GM04504 (cell line): ENCODE measurements around the gene TPM4.
"Not testable (repeated sequence)": the region's sequence is repeated elsewhere in the genome, so short reads cannot be mapped to it uniquely, and the experiment has no call there.

ENCODE experiments used
- DNase-seq: peaks from one replicate; pipeline ENCODE4 v3.0.0-alpha.2; 2012; ENCODE audit warnings: low read depth

Gene TPM4

DNA sequence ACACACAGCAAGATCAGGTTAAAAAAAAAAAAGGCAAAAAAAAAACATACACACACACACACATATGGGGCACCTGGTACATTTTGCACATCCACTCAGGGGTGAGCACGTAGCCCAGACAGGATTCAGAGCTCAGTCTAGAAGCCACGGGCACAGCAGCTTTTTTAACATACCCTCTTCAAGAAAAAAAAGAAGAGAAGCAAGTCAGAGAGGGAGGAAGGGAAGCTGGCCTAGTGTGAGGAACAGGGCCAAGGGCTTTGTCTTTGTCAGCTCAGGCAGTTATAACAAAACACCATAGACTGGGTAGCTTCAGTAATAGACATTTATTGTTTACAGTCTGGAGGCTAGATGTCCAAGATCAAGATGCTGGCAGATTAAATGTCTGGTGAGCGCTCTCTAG is 2.3 kb upstream of the TPM4 start:
- no peak for DNase-seq

DNA sequence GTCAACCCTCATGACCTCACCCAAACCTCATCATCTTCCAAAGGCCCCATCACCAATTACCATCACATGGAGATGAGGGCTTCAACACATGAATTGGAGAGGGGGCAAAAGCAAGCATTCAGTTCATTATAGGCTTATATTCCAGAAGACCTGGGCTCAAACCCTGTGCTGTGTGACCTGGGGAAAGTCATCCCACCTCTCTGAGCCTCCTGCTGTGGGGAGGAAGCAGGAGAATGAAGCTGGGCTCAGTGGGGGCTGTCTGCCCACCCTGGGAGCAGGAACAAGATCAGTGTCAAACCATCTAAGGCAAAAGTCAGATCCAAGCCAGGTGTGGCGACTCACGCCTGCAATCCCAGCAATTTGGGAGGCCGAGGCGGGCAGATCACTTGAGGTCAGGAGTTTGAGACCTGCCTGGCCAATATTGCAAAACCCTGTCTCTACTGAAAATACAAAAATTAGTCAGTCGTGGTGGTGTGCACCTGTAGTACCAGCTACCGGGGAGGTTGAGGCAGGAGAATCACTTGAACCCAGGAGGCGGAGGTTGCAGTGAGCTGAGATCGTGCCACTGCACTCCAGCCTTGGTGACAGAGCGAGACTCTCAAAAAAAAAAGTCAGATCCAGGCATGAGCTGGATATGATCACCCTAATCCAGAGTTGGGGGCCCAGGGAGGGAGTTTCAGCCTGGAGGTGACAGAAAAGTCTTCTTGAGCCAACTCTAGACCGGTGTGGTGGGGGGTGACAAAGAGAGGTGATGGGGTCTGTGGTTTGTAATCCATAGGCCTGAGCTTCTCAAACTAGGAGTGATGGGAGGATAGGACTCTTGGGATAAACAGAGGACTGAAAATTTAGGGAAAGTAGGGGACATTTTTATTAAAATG is 1.6 kb upstream of the TPM4 start:
- no peak for DNase-seq

DNA sequence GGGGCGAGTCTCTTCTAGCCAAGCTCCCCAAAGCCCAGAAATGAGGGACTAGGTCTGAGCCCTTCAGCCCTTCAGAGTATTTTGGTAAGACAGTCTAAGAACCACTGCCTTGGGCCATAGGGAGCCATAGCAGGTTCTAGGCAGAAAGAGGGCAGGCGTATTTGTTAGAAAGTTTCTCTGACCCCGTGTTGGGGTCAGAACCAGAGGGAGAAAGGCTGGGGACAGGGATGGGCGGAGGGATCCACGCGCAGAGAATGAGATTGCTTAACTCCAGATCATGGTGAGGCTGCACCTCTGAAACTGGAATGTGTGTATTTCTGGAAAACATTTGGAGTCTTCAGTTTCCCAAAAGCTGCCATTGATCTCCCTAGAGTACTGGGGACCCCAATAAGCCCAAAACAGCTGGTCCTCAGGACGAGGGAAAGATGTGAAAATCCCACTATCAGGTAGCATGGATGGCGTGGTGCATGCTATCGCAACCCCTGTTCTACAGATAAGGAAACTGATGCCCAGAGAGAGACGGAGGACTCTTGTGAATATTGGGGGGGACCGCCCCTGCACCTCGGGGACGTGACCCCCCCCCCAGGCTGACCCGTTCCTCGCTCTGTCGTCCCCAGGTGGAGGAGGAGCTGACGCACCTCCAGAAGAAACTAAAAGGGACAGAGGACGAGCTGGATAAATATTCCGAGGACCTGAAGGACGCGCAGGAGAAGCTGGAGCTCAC is 703 bp upstream of the TPM4 start:
- no peak for DNase-seq

DNA sequence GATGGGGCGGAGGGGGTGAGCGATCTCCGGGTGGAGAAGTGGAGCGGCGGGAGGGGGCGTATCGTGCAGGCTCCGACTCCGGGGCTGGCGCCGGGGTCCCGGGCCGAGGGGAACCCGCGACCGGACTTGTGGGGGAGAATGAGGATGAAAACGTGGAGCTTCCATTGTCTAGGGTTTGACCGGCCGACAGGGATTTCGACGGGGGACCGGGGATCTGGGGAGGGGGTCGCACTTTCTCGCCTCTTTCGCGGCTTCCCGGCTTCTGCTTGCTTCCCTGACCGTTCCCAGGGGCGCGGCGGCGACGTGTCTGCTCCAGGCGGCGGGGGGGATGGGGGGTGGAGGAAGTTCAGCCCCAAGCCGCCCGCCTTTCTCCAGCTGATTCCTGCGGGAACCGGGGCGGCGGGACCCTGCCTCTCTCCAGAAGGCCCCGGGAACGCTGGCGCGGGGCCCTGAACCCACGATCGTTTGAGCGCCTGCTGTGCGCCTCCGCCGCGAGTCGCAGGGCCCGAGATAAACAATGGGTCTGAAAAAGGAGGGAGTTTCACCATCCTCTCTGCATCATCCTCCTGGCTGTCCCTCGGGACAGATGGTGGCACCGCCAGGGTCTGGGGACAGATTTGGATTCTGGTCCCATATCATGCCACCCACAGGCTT is 790 bp downstream of the TPM4 start:
- no peak for DNase-seq

DNA sequence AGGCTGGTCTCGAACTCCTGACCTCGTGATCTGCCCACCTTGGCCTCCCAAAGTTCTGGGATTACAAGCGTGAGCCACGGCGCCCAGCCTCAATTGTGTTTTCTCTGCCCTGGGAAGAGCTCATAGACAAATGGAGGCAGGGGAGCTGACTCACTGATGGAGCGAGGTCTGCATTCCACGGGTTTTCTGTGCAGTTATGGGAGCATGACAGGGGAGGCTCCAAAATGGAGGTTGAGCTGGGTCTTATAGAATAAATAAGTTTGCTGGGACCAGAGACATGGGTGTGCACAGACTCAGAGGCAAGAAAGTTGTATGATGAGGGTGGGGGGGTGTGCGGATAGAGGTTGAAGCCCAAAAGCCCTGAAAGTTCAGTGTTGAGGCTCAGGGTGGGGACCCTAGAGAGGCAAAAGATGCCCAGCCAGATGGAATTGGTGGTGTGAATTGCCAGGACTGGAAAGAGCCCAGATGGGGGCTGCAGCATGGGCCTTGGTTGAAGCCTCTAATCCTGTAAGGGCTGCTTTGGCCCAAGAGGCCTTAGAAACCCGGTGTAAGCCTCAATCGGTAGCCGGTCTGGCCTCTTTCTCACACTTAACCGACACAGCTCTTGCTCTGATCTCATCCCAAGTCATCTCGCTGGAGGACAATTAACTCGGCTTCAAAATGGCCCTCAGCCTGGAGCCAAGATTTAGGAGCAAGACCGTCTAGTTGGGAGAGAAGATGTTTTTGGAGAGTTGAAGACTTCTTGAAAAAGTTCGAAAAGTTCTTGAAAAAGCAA is 1.9 kb downstream of the TPM4 start:
- DNase-seq: peak; percentile 70

DNA sequence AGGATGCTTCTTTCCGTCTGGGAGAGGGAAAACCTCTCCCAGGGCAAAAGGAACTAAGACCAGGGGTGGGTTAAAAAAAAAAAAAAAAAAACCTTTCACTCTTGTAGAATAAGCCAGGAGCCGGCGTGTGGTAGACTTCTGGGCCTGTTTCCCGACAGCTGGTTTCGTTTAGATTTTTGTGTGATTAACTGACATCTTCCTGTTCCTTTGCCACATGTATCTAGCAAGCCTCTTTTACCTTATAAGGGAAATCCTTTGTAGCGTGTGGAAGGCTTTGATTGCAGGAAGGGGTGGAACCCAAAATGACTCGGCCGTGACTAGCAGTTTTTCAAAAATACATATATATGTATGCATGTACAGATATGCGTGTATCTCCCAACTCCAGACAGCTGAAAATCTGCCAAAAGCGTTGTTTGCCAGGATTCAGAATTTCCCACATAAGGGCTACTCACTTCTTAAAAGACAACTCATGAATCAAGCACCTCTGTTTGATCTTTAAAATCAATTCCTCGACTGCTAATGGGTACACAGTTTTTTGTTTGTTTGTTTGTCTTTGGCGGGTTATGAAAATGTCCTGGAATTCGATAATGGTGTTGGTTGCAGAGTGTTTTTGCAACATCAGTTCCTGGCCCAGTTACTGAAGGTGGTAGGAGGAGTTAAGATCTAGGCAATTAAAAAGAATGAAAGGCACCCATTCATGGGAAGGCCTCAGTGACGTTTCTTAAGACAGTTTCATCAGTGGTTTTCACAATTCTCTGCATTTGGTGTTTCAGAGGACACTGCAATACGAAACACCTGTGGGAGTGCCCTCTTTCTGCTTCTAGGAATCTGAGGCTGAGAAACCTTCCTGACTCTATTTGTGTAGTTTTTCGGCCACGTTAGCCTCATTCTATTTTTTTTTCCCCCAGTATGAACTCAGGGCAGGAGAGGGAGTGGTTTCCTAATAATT is 2.7 kb downstream of the TPM4 start:
- peak; percentile 96 for DNase-seq

DNA sequence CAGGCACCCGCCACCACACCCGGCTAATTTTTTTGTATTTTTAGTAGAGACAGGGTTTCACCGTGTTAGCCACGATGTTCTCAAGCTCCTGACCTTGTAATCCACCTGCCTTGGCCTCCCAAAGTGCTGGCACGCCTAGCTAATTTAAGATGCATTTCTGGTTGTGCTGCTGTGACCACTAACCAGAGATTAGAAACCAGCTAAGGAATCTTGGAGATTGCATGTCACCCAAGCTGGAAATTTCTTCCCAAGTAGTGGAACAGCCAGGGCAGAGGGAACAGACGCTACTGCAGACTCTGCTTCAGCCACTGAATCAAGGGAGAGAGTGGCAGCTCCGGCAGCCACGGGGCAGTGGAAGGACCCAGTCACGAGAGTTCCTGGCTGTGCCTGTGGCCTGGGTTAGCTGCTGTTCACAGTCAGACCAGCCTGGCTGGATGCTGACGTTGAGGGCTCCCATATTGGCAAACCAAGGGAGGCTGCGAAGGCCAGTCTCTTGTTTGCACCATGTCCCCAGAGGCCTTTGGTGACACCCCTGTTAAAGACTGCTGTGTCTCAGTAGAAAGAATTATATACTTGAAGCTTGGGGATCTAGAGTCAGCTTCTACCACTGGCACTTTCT is 7.9 kb downstream of the TPM4 start:
- no peak for DNase-seq

DNA sequence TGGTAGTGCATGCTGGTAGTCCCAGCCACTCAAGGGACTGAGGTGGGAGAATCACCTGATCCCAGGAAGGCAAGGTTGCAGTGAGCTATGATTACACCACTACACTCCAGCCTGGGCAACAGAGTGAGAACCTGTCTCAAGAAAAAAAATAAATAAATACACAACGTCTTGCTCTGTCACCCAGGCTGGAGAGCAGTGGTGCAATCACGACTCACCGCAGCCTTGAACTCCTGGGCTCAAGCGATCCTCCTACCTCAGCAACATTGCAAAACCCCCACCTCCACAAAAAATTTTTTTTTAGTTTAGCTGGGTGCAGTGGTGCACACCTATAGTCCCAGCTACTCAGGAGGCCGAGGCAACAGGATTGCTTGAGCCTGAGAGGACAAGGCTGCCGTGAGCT is 8.8 kb downstream of the TPM4 start:
- DNase-seq: no peak

DNA sequence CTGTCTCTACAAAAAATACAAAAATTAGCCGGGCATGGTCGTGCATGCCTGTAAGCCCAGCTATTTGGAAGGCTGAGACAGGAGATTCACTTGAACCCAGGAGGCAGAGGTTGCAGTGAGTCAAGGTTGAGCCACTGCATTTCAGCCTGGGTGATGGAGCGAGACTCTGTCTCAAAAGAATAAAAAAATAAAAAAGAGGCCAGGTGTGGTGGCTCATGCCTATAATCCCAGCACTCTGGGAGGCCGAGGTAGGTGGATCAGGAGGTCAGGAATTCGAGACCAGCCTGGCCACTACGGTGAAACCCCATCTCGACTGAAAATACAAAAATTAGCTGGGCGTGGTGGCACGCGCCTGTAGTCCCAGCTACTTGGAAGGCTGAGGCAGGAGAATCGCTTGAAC is 11.1 kb downstream of the TPM4 start:
- DNase-seq: not testable (repeated sequence)

DNA sequence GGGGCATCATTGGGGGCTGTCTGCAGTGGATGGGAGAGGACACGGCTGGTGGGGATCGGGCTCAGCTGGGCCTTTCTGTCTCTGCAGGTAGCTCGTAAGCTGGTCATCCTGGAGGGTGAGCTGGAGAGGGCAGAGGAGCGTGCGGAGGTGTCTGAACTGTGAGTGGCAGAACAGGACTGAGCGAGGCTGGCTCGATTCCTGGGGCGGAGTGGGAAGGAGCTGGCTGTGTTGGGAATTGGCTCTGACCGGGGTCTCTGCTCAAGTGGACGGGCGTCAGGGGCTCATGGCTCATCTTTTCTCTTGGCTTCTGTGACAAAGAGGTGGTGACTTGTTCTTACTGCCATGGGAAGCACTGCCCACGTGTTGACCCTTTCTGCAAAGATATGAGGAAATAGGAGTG is 11.6 kb downstream of the TPM4 start:
- DNase-seq: no peak

DNA sequence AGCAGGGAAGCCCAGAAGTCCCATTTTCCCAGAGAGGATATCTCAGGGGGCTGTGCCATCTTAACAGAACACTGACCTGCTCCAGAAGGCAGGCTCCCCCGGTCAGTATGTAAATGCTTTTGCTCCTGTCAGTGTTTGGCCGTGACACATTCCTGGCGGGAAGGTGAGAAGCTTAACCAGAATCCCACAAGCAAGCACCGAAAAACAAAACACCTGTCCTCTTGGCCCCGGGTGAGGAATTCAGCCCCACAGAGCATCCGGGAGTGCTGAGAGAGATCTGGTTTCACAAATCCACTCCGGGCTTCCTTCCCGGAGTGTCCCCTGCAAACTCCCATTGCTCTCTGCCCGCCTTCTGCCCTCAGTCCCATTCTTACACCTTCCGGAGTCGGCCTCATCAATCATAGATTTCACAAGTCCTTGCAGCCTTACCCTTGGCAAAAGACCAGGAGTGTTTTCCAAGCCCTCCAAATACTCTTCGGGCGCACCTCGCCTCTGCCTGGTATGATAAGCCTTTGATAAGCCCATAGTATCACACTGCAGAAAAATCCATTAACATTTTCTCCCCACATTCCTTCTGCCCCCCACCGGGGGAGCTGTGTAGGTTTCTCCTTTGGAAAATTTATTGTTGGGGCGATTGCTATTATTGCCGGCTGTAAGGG is 12.2 kb downstream of the TPM4 start:
- no peak for DNase-seq

DNA sequence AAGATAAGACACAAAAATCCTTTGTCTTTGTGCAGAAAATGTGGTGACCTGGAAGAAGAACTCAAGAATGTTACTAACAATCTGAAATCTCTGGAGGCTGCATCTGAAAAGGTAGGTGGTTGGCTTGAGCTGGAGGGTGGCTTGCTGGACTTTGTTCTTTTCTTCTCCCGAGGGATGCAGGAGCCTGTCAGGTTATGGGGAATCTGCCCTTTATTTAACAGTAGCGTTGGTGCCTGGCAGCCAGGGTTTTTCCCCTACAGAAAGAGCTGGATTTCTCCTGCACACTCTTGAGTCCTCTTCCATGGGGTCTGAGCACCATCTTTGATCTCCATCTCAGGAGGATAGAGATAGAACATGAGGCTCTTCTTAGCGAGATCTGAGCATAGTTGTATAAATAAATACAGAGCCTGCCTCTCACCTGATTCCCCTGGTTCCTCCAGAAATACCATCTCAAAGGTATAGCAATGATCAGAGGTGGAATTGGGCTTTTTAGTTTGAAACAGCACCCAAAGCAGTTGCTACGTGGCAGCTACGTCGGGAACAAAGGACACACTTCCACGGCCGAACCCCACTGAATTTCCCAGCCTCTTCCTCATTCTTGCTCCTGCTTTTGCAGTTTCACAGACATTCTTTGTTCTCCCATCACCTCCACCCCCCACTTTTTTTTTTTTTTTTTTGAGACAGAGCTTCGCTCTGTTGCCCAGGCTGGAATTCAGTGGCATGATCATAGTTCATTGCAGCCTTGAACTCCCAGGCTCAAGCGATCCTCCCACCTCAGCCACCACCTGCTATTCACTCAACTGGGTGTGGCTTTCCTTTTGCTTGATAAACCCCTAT is 12.9 kb downstream of the TPM4 start:
- no peak for DNase-seq

DNA sequence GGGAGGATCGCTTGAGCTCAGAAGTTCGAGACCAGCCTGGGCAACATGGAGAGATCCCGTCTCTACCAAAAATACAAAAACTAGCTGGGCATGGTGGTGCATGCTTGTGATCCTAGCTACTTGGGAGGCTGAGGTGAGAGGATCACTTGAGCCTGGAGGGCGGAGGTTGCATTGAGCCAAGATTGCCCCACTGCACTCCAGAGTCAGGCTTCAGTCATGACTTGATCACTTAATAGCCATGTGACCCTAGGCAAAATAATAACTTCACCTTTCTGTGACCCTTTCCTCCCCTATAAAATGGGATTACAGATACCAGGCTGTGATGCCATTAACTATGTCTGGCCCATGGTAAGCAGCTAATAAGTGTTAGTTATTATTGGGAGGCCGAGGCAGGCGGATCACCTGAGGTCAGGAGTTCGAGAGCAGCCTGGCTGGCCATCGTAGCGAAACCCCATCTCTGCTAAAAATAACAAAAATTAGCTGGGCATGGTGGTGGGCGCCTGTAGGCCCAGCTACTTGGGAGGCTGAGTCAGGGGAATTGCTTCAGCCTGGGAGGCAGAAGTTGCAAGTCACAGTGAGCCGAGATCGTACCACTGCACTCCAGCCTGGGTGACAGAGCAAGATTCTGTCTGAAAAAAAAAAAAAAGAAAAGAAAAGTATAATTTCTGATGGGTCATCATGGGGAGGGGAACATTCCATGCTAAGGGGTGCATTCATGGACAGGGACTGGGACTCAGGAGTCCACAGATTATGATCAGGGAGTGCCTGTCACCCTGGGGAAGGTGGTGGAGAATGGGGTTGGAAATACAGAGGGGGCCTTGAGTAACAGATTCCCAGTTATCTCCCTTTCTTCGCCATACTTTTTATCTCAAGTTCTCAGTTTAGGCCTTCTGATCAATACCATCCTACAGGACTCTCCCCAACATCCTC is 15.5 kb downstream of the TPM4 start:
- no peak for DNase-seq

DNA sequence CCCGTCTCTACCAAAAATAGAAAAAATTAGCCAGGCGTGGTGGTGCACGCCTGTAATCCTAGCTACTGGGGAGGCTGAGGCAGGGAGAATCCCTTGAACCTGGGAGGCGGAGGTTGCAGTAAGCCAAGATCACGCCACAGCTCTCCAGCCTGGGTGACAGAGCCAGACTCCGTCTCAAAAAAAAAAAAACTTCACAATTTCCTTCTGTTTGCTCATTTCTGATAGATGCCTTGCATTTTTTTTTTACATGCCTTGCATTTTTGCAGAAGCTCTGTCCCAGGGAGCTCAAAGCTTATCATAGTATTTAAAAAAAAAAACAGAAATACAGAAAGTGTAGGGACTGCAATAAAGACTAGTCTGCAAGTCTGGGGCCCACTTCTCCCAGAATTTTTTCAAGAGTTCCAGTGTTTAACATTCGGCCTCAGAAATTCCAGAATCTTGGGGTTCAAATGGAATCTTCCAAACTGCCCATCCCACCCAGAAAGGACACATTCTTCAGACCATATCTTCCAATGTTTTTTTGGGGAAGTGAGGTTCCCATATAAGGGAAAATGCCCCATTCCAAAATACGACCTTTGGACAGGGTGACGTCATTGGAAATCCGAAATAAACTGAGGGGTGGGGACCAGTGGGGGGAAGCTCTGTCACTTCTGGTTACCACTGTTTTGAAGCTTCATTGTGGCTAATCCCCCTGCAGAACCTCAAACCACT is 18.2 kb downstream of the TPM4 start:
- DNase-seq: no peak

DNA sequence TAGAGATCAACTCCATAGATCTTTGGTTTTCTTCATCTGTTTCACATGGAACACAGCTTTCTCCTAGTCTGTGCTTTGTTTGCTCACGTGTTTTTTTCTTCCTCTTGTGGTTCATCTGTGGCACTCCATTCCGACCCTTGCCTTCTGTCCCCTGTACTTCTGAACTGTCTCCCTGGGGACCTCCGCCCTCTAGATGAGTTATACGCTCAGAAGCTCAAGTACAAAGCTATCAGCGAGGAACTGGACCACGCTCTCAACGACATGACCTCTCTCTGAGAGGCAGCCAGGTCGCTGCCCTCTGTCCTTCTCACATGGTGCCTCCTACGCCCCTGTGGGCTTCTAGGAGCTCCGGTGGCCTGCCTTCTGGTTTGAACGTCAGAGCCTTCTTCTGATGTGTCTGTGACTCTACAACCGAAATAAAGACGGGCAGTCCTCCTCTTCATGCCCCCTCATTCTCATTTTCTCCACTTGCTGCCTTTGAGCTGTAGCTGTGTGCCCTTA is 18.8 kb downstream of the TPM4 start:
- no peak for DNase-seq

DNA sequence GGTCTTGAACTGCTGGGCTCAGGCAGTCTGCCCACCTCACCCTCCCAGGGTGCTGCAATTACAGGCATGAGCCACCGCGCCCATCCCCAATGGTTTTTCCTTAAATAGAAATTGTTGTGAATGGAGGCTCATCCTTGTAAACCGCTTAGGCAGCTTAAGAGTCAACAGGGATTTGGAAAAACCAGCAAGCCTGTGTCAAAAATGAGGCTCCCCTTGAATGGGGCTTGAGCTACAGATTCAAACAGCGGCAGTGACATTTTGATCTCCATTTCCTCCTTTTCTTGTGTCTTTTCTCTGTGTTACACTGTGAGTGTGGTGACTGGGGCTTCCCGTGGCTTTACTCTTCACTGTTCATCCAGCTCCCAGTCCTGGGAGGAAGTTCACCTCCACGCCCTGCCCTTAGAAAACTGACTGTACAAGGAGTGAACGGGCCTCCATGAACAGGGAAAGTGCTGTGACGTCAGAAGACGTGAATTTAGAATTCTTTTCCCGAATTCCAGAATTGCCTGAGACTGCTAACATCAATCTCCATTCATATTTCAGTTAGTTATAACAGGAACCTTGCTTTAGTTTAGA is 20.1 kb downstream of the TPM4 start:
- DNase-seq: no peak

DNA sequence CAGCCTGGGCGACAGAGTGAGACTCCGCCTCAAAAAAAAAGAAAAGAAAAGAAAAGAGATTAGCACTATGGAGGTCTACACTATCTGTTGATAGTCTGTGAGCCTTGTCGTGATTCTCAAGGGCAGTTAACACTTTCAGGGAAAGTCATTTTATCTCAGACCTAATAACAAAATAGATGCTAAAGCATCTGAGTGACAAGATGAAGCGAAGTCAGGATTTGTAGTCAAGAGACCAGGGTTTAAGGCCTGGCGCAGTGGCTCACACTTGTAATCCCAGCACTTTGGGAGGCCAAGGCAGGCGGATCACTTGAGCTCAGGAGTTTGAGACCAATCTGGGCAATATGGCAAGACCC is 22.1 kb downstream of the TPM4 start:
- no peak for DNase-seq
